Measurements from ENCODE around the gene NXPH1.

DNA sequence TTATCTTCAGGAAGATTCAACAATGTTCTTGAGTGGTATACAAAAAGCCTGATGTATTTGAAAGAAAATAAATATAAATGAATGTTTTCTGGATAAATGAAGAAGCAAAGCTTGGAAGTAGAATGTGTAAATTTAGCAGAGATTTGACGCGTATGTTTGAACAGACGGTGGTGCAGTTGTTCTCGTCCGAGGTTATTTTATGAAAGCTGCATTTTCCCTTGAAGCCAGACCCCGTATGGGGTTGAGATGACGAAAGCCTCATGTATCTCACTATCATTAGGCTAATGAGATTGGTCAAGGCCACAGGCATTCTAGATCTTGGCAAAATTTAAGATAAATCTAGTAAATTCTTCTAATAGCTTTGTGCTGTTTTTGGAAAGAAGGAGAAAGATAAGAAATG, 195.2 kb downstream of the NXPH1 start:
- TF ChIP-seq, protein P1, sequence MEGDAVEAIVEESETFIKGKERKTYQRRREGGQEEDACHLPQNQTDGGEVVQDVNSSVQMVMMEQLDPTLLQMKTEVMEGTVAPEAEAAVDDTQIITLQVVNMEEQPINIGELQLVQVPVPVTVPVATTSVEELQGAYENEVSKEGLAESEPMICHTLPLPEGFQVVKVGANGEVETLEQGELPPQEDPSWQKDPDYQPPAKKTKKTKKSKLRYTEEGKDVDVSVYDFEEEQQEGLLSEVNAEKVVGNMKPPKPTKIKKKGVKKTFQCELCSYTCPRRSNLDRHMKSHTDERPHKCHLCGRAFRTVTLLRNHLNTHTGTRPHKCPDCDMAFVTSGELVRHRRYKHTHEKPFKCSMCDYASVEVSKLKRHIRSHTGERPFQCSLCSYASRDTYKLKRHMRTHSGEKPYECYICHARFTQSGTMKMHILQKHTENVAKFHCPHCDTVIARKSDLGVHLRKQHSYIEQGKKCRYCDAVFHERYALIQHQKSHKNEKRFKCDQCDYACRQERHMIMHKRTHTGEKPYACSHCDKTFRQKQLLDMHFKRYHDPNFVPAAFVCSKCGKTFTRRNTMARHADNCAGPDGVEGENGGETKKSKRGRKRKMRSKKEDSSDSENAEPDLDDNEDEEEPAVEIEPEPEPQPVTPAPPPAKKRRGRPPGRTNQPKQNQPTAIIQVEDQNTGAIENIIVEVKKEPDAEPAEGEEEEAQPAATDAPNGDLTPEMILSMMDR (IDR thresholded peaks at IDR 0.05), result no peak
- TF ChIP-seq POLR2A (IDR thresholded peaks at IDR 0.05) (no peak), EP300 (IDR thresholded peaks at IDR 0.05) (no peak)

Data from sigmoid colon (tissue), 4 donors.